PC-9 (cell line): ENCODE data around the gene ARRB1. TPM values are rescaled to one million over a fixed set of nuclear protein-coding genes. Genes with fewer than 3 reads are reported as not detected.

Experiments used
- BruUV-seq: library from RNA; stranded (reverse); fragments of 400-500 nt; replicated peaks from 2 replicates; lab custom pipeline; 2021; lab: Mats Ljungman, UMichigan
- CTCF ChIA-PET: fragments of 300-600 bp; sonication (Branson Sonifier 250); formaldehyde crosslinking; loops from one replicate; lab custom pipeline; 2022; ENCODE audit warnings: antibody characterized with exemption; lab: Charles Lee
- POLR2A ChIA-PET: fragments of 300-600 bp; sonication (Branson Sonifier 250); formaldehyde crosslinking; loops from one replicate; lab custom pipeline; 2022; ENCODE audit warnings: antibody characterized with exemption; ENCODE audit not compliant: unreplicated experiment; lab: Charles Lee
- DNase-seq, 2 experiments: peaks; one replicate each; pipeline versions ENCODE4 v3.0.0 to v3.0.0-alpha.2; 2015 to 2022; ENCODE audit warnings: mixed read lengths in 1 of 2
- H2AFZ ChIP-seq: fragments of 200-600 bp; sonication (generic); 2 replicates; pipeline ENCODE4 v1.8.1; 2017; ENCODE audit warnings: antibody characterized with exemption
- H3F3A ChIP-seq: fragments of 200-600 bp; sonication (generic); 2 replicates; pipeline ENCODE4 v1.8.1; 2017; ENCODE audit warnings: antibody characterized with exemption, mild to moderate bottlenecking, low read depth; ENCODE audit not compliant: insufficient read depth
- H3K27ac ChIP-seq: fragments of 200-600 bp; sonication (generic); 2 replicates; pipeline ENCODE4 v1.6.1; 2016; ENCODE audit warnings: mixed run types
- H3K27me3 ChIP-seq: fragments of 200-600 bp; sonication (generic); 2 replicates; pipeline ENCODE4 v1.6.1; 2016; ENCODE audit warnings: low read depth, mixed run types; ENCODE audit not compliant: insufficient read depth
- H3K36me3 ChIP-seq: fragments of 200-600 bp; sonication (generic); 2 replicates; pipeline ENCODE4 v1.6.1; 2016; ENCODE audit warnings: low read depth, mixed run types
- H3K4me1 ChIP-seq: fragments of 200-600 bp; sonication (generic); replicated peaks from 2 replicates; pipeline ENCODE4 v1.6.1; 2016; ENCODE audit warnings: mixed run types; ENCODE audit not compliant: insufficient read depth
- H3K4me2 ChIP-seq: fragments of 200-600 bp; sonication (generic); 2 replicates; pipeline ENCODE4 v1.6.1; 2017; ENCODE audit warnings: mixed run types
- H3K4me3 ChIP-seq: fragments of 200-600 bp; sonication (generic); 2 replicates; pipeline ENCODE4 v1.6.1; 2016; ENCODE audit warnings: mixed run types
- H3K79me2 ChIP-seq: fragments of 200-600 bp; sonication (generic); 2 replicates; pipeline ENCODE4 v1.6.1; 2017; ENCODE audit warnings: low read depth, mixed run types
- H3K9me2 ChIP-seq: fragments of 200-600 bp; sonication (generic); 2 replicates; pipeline ENCODE4 v1.8.1; 2017; ENCODE audit warnings: mild to moderate bottlenecking; ENCODE audit not compliant: insufficient read depth
- H3K9me3 ChIP-seq: fragments of 200-600 bp; sonication (generic); 2 replicates; pipeline ENCODE4 v1.8.1; 2016; ENCODE audit warnings: low read depth; ENCODE audit not compliant: insufficient read depth
- H4K20me1 ChIP-seq: fragments of 200-600 bp; sonication (generic); 2 replicates; pipeline ENCODE4 v1.8.1; 2017; ENCODE audit not compliant: insufficient read depth
- CTCF ChIP-seq: fragments of 200-600 bp; sonication (generic); conservative IDR thresholded peaks from 2 replicates; pipeline ENCODE4 v1.6.1; 2017; ENCODE audit warnings: mixed run types, antibody characterized with exemption, mild to moderate bottlenecking, moderate library complexity
- EZH2 ChIP-seq: fragments of 200-600 bp; sonication (generic); IDR thresholded peaks from 2 replicates; pipeline ENCODE4 v1.8.0; 2017; ENCODE audit warnings: antibody characterized with exemption, low read depth
- intact Hi-C: fragments of 100-400 bp; cut with micrococcal nuclease; formaldehyde crosslinking; loops from one replicate; pipeline ENCODE4 v1.10.0; 2022; ENCODE audit not compliant: unreplicated experiment
- total RNA-seq: library from RNA; stranded (reverse); gene quantifications from 2 replicates; pipeline ENCODE4 v1.2.3, GENCODE V29; 2021

Gene ARRB1
- total RNA-seq, 1 experiment from 2014 or later = 31.8 TPM

GRCh38 chr11:75272821-75273301, 78.6 kb downstream of the ARRB1 start:
- Histone ChIP-seq H3K79me2 (no peaks in the 10 kb centered on the region), H3K27ac (no peak overlapping the region), H3K4me2 (no peak overlapping the region), H3K4me3 (no peak overlapping the region), H3K9me2 (no peaks in the 10 kb centered on the region), H2AFZ (no peak overlapping the region), H3K4me1 (no peaks in the 10 kb centered on the region), H3K36me3 (no peaks in the 10 kb centered on the region), H4K20me1 (no peaks in the 10 kb centered on the region), H3F3A (no peaks in the 10 kb centered on the region; the same call in 1 of the 2 replicates), H3K9me3 (no peaks in the 10 kb centered on the region), H3K27me3 (no peaks in the 10 kb centered on the region)
- no TSS peak for BruUV-seq
- intact Hi-C loops = no loop called here
- no peak for DNase-seq
- no peak for TF ChIP-seq EZH2
- TF ChIP-seq CTCF = no peak
- ChIA-PET CTCF (no interaction called here), POLR2A (no interaction called here)

- Histone ChIP-seq H2AFZ (no peak overlapping the region), H3K36me3 (no peaks in the 10 kb centered on the region), H3K9me3 (no peaks in the 10 kb centered on the region), H3K4me2 (no peak overlapping the region), H3F3A (no peaks in the 10 kb centered on the region; the same call in 1 of the 2 replicates), H3K4me1 (no peaks in the 10 kb centered on the region), H3K79me2 (no peaks in the 10 kb centered on the region), H3K9me2 (no peaks in the 10 kb centered on the region), H3K27ac (no peak overlapping the region), H3K27me3 (no peaks in the 10 kb centered on the region), H3K4me3 (no peak overlapping the region), H4K20me1 (no peaks in the 10 kb centered on the region)
- no peak for DNase-seq
- no TSS peak for BruUV-seq
- intact Hi-C loops = no loop called here
- CTCF ChIA-PET = interaction anchor here (0.6 kb wide), 1 partner anchor 132 kb away, joined by 3 read pairs; no protein-coding TSS in a partner anchor
- POLR2A ChIA-PET = no interaction called here
- TF ChIP-seq EZH2 (no peak), CTCF (no peak)
These were observed 79.1 kb downstream of the ARRB1 start for GRCh38 chr11:75272391-75272790.

GRCh38 chr11:75271730-75272129, 79.7 kb downstream of the ARRB1 start:
- Histone ChIP-seq H2AFZ (no peak overlapping the region), H3K27ac (no peak overlapping the region), H4K20me1 (no peaks in the 10 kb centered on the region)

More at GRCh38 chr11:75271730-75272129, 79.7 kb downstream of the ARRB1 start:
- H3K4me2 ChIP-seq = no peak overlapping the region
- DNase-seq = no peak
- intact Hi-C loops = no loop called here
- CTCF ChIA-PET = interaction anchor here (0.6 to 1.5 kb wide), 3 partner anchors 23 to 131 kb away, joined by 3 to 15 read pairs (median 3); no protein-coding TSS in a partner anchor
- H3K36me3 ChIP-seq = no peaks in the 10 kb centered on the region
- H3K27me3 ChIP-seq = no peaks in the 10 kb centered on the region
- no TSS peak for BruUV-seq
- H3K9me3 ChIP-seq = no peaks in the 10 kb centered on the region
- H3K9me2 ChIP-seq = no peaks in the 10 kb centered on the region
- no peak overlapping the region for H3K4me3 ChIP-seq
- no peaks in the 10 kb centered on the region for H3K79me2 ChIP-seq
- POLR2A ChIA-PET = interaction anchor here (0.7 kb wide), 1 partner anchor 13 kb away, joined by 6 read pairs; no protein-coding TSS in a partner anchor
- no peak for TF ChIP-seq EZH2
- no peak for TF ChIP-seq CTCF
- H3F3A ChIP-seq = no peaks in the 10 kb centered on the region; the same call in 1 of the 2 replicates
- H3K4me1 ChIP-seq = no peaks in the 10 kb centered on the region
